GM18502 (cell line): ENCODE results near the gene DPPA5.
"Not testable (repeated sequence)": the region's sequence is repeated elsewhere in the genome, so short reads cannot be mapped to it uniquely, and the experiment has no call there.

ENCODE experiments used
- ATAC-seq: cut with Tn5 transposase; IDR thresholded peaks from one replicate; pipeline ENCODE4 v1.9.1; 2021; ENCODE audit warnings: mild to moderate bottlenecking; ENCODE audit not compliant: unreplicated experiment, poor library complexity

The DPPA5 gene

GRCh38 chr6:73308712-73309534 lies 45.2 kb downstream of the DPPA5 start:
- ATAC-seq = no peak

GRCh38 chr6:73303773-73304172 lies 50.3 kb downstream of the DPPA5 start:
- ATAC-seq = not testable (repeated sequence)
